Omental fat pad (tissue), 4 donors: ENCODE results near the gene C1QTNF5. TPM values are rescaled to one million over a fixed set of nuclear protein-coding genes. Genes with fewer than 3 reads are reported as not detected.

Experiments used
- ATAC-seq: fragments of 150-250 bp; one replicate; pipeline ENCODE4 v1.9.1; 2016; ENCODE audit warnings: mild to moderate bottlenecking, moderate library complexity; ENCODE audit not compliant: low FRiP score
- DNase-seq: peaks from one replicate; pipeline ENCODE4 v3.0.0-alpha.2; 2019; ENCODE audit warnings: low spot score
- total RNA-seq, 4 donors: library from RNA; depleted of rRNA; stranded (reverse); fragments of >200 nt; gene quantifications; one replicate each; pipeline ENCODE4 v1.1.0, GENCODE V29; 2016
- TF ChIP-seq, protein P1 (sequence below), 3 donors: fragments of 450-650 bp; IDR thresholded peaks; one replicate each; pipeline ENCODE4 v1.5.1; 2016 to 2017; ENCODE audit warnings: antibody characterized with exemption in 3 of 3, mild to moderate bottlenecking in 3 of 3, moderate library complexity in 2 of 3

C1QTNF5 gene
- total RNA-seq, 4 donors from 2014 or later = 18.0 to 74.2 (median 35.5) TPM

GRCh38 chr11:119380827-119381180 lies 40.1 kb upstream of the C1QTNF5 start:
- TF ChIP-seq, protein P1, sequence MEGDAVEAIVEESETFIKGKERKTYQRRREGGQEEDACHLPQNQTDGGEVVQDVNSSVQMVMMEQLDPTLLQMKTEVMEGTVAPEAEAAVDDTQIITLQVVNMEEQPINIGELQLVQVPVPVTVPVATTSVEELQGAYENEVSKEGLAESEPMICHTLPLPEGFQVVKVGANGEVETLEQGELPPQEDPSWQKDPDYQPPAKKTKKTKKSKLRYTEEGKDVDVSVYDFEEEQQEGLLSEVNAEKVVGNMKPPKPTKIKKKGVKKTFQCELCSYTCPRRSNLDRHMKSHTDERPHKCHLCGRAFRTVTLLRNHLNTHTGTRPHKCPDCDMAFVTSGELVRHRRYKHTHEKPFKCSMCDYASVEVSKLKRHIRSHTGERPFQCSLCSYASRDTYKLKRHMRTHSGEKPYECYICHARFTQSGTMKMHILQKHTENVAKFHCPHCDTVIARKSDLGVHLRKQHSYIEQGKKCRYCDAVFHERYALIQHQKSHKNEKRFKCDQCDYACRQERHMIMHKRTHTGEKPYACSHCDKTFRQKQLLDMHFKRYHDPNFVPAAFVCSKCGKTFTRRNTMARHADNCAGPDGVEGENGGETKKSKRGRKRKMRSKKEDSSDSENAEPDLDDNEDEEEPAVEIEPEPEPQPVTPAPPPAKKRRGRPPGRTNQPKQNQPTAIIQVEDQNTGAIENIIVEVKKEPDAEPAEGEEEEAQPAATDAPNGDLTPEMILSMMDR (IDR thresholded peaks at IDR 0.05) = no peak
- no peak for ATAC-seq
- no peak for DNase-seq

- DNase-seq = no peak
- no peak for ATAC-seq
- TF ChIP-seq, protein P1 (IDR thresholded peaks at IDR 0.05) = no peak
Measured at GRCh38 chr11:119380160-119380826, 39.6 kb upstream of the C1QTNF5 start.

DNA sequence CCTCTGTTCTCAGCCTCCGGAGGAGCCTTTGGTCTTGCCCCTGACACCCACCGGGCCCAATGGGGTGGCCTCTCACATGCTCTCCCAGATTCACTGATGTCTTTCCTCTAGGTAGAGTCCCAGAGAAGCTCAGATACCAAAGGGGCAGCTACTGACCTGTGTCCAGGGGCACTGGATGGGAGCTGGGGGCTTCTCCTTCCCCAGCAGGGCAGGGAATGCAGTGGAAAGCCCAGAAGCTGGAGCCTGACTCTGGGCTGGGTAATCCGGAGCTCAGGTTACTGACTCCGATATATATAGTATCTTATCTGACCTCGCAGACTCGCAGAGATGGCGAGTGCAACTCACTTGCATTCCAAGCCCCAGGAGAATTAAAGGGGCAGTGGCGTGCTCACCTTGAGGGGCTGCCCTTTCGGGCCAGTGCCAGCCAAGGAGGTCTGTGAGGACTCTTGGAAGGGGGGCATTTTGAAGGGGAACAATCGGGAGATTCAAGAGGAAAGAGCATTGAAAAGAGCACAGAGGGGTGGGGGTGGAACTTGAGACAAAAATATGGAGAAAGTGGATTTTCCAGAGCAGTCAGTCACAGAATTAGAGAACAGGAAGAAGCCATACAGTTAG lies 38.3 kb upstream of the C1QTNF5 start:
- no peak for DNase-seq
- no peak for ATAC-seq
- TF ChIP-seq, protein P1 (IDR thresholded peaks at IDR 0.05) = no peak

DNA sequence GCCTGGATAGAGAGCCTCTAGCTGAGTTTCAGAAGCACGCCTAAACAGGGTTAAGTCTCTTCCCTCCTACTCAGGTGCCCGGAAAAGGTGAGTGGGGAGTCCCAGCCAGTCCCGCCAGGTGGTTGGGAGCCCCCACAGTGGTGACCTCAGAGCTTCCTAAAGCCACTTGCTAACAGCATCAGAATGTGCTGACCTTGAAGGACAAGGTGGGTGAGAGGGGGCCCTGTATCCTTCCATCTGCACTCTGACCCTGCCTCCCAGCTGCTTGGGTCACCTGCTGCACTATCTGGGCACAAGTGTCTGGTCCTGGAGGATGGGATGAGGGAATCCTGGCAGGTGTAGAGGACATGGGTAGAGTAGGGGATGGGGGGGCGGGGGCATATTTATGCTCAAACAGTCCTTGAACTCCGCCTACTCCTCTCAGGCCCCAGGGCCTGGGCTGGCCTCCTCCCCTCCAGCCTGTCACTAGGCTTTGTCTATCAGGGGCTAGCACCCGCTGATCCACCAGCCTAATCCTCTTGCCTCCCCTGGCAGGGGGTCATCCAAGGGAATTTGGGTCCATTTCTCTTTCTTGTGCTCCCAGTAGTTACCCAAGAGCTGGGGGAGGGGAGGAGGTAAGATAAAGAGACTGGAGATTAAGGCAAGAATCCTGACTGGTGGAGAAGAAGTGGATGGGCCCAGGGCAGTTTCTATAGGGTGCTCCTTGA lies 37.4 kb upstream of the C1QTNF5 start:
- no peak for DNase-seq
- no peak for ATAC-seq
- TF ChIP-seq, protein P1 (IDR thresholded peaks at IDR 0.05) = no peak

GRCh38 chr11:119377112-119377901 lies 36.6 kb upstream of the C1QTNF5 start:
- TF ChIP-seq, protein P1 (IDR thresholded peaks at IDR 0.05) = no peak
- ATAC-seq = no peak
- no peak for DNase-seq

DNA sequence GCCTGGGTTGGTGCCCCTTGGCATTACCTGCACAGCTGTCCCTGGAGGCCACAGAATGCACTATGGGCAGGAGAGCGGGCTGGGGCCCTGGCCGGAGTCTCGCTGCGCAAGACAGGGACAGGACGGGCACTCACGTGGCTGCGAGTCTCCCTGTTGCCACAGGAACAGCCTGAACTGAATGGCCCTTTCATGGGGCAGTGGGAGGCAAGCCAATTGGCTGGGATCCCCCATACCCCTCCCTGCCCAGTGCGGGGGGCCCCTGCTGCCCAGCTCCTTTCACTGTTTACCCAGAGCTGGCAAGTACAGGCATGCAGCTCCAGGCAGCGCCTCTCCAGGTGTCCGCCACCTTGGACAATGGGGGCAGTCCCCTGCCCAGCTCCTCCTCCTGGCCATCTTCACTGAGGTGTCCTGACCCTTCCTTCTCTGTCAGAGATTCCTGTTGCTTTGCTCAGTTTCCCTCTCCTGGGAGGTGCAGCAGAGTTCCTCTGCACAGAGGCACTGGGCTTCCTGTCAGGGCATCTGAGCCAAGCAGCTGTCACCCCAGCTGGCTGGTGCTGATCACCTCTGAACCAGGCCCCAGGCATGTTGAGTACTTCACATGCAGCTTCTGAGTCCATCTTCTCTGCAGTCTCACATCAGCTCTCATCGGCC lies 35.6 kb upstream of the C1QTNF5 start:
- TF ChIP-seq, protein P1 (IDR thresholded peaks at IDR 0.05) = no peak
- ATAC-seq (no peak), DNase-seq (no peak)
